IPS-20b (cell line): ENCODE measurements around the gene PPP2R2B.
A peak's percentile ranks its signal among the peaks of the same experiment; 100 is the strongest.

ENCODE experiments used
- H3K27ac ChIP-seq: one replicate; pipeline ENCODE4 v1.5.1; 2013; ENCODE audit warnings: low read length
- H3K27me3 ChIP-seq: 2 replicates; pipeline ENCODE4 v1.6.1; 2013; ENCODE audit warnings: mild to moderate bottlenecking, low read length, inconsistent platforms; ENCODE audit not compliant: insufficient read depth
- H3K36me3 ChIP-seq: 2 replicates; pipeline ENCODE4 v1.6.1; 2013; ENCODE audit warnings: low read depth, mild to moderate bottlenecking, inconsistent platforms, low read length, moderate library complexity; ENCODE audit not compliant: insufficient read depth
- H3K4me1 ChIP-seq: 2 replicates; pipeline ENCODE4 v1.6.1; 2013; ENCODE audit warnings: mild to moderate bottlenecking, control low read depth, inconsistent platforms, low read length, moderate library complexity; ENCODE audit not compliant: insufficient read depth
- H3K4me3 ChIP-seq: 2 replicates; pipeline ENCODE4 v1.5.1; 2013; ENCODE audit warnings: mild to moderate bottlenecking, low read length, inconsistent platforms
- H3K9ac ChIP-seq: 2 replicates; pipeline ENCODE4 v1.6.1; 2013; ENCODE audit warnings: low read depth, mild to moderate bottlenecking, inconsistent platforms, low read length, moderate library complexity
- H3K9me3 ChIP-seq: 2 replicates; pipeline ENCODE4 v1.6.1; 2013; ENCODE audit warnings: mild to moderate bottlenecking, low read depth, low read length, inconsistent platforms; ENCODE audit not compliant: insufficient read depth

Gene PPP2R2B

DNA sequence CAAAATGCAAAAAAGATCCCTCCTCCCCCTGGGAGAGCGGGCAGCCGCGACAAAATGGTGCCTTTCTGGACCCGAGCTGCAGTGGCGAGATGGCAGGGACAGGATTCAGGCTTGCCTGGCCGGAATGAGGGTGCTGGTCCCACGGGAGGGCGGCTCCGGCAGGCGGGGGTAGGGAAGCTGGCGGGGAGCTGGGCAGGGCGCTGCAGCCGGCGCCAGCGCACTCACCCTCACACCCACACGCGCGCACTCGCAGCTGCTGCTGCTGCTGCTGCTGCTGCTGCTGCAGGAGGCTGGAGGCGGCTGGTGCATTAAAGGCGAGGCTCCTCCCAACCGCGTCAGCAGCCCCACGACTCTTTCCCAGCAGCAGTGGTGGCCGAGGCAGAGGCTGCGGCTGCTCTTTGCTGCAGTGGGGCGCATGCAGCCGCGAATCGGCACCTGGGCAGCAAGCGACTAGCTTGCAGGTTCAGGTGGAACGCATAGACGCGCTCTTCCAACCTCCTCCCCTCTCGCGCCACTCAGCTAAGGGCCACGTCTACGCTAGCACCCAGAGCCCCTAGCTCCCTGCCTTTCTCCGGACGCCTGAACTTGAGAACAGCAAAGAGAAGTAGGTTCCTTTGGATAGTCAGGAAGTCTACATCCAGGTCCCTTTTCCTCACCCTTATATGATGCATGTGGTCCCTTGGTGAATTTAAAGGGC lies at the start of gene PPP2R2B:
Gene PPP2R2B, minus strand, starts transcription at position 282 of the 697 bp plus-strand sequence.
- peak within 1 kb of the TSS; percentile 88 for H3K4me3 ChIP-seq
- H3K9ac ChIP-seq: peak within 1 kb of the TSS; percentile 56; the same call in 1 of the 2 replicates
- H3K4me1 ChIP-seq: peaks cover 39% of the 10 kb centered on the region
- H3K9me3 ChIP-seq: no peaks in the 10 kb centered on the region
- no peak within 1 kb of the TSS for H3K27ac ChIP-seq
- no peaks in the 10 kb centered on the region for H3K36me3 ChIP-seq
- peaks cover 47% of the 10 kb centered on the region for H3K27me3 ChIP-seq

GRCh38 chr5:146924132-146924531 lies 45.6 kb upstream of the PPP2R2B start:
- Histone ChIP-seq H3K4me3 (no peak overlapping the region), H3K9ac (no peak overlapping the region), H3K4me1 (peaks cover 2% of the 10 kb centered on the region; the same call in 1 of the 2 replicates), H3K27me3 (no peaks in the 10 kb centered on the region), H3K9me3 (no peaks in the 10 kb centered on the region), H3K27ac (no peak overlapping the region), H3K36me3 (no peaks in the 10 kb centered on the region)

DNA sequence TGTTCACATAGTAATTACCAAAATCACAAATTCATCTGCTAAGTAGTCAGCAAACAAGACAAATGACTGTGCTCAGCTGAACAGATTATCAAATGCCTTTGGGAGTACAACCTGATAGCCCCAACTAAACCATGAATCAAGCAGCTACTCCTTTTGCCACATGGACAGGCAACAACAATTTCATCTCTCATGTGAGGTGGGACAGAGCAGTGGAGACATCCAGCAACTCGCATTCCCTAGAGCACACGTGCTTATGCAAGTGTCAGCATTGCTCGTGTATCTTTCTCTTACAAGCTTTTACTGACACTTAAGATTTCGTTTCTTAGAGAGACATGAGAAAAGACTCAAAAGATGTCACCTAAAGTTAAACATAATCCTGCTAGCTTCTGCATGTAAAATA lies 42.7 kb upstream of the PPP2R2B start:
- Histone ChIP-seq H3K36me3 (no peaks in the 10 kb centered on the region), H3K4me1 (peaks cover 13% of the 10 kb centered on the region; the same call in 1 of the 2 replicates), H3K9me3 (no peaks in the 10 kb centered on the region), H3K27me3 (no peaks in the 10 kb centered on the region), H3K4me3 (no peak overlapping the region), H3K27ac (no peak overlapping the region), H3K9ac (no peak overlapping the region)

- H3K9ac ChIP-seq: no peak overlapping the region
- H3K36me3 ChIP-seq: no peaks in the 10 kb centered on the region
- H3K27ac ChIP-seq: no peak overlapping the region
- no peaks in the 10 kb centered on the region for H3K27me3 ChIP-seq
- no peaks in the 10 kb centered on the region for H3K9me3 ChIP-seq
- H3K4me3 ChIP-seq: no peak overlapping the region
- peaks cover 13% of the 10 kb centered on the region; the same call in 1 of the 2 replicates for H3K4me1 ChIP-seq
Observed at GRCh38 chr5:146920351-146920881, 41.9 kb upstream of the PPP2R2B start.

DNA sequence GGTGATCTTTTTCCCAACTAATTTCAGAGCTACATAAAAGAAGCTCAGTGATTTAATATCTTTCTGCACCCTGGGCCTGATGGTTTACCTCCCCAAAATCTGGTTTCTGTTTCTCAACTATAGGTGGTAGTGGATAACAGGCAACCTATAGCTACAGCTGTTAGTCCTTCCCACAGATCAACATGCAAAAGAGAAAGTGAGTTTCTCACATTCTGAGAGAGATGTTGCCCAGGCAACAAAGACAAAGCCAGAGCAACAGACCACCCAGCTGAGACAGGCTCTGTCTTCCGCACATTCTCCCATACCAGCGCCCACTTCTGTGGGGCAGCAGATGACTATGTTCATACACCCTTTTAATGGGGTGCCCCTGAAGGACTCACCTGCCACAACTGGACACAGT lies 40.7 kb upstream of the PPP2R2B start:
- Histone ChIP-seq H3K27ac (no peak overlapping the region), H3K4me1 (peaks cover 13% of the 10 kb centered on the region; the same call in 1 of the 2 replicates), H3K9ac (no peak overlapping the region), H3K27me3 (no peaks in the 10 kb centered on the region), H3K9me3 (no peaks in the 10 kb centered on the region), H3K36me3 (no peaks in the 10 kb centered on the region), H3K4me3 (no peak overlapping the region)

DNA sequence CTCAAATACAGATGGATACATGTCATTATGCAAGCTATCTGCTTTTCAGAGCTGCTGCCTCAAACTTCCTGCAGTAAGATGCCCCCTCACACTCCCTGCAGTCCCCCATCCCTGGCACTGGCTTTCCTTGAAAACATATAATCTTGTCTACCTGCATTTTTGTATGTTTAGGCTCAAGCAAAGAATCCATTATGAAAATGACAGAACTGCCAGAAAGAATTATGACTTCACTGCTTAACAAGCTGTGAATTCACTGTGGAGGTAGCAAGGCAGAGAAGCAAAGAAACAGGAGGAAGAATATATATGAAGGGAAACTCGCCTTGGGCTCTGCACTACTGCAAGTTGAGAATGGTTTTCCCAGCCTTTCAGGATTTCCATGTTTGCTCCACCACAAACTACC lies 39.4 kb upstream of the PPP2R2B start:
- H3K27ac ChIP-seq: no peak overlapping the region
- H3K36me3 ChIP-seq: no peaks in the 10 kb centered on the region
- peaks cover 13% of the 10 kb centered on the region; the same call in 1 of the 2 replicates for H3K4me1 ChIP-seq
- no peak overlapping the region for H3K4me3 ChIP-seq
- H3K9ac ChIP-seq: no peak overlapping the region
- H3K9me3 ChIP-seq: no peaks in the 10 kb centered on the region
- H3K27me3 ChIP-seq: no peaks in the 10 kb centered on the region

- no peaks in the 10 kb centered on the region for H3K27me3 ChIP-seq
- no peaks in the 10 kb centered on the region for H3K9me3 ChIP-seq
- H3K27ac ChIP-seq: no peak overlapping the region
- no peak overlapping the region for H3K9ac ChIP-seq
- peaks cover 2% of the 10 kb centered on the region; the same call in 1 of the 2 replicates for H3K4me1 ChIP-seq
- no peaks in the 10 kb centered on the region for H3K36me3 ChIP-seq
- no peak overlapping the region for H3K4me3 ChIP-seq
Observed at GRCh38 chr5:146912874-146913273, 34.3 kb upstream of the PPP2R2B start.

DNA sequence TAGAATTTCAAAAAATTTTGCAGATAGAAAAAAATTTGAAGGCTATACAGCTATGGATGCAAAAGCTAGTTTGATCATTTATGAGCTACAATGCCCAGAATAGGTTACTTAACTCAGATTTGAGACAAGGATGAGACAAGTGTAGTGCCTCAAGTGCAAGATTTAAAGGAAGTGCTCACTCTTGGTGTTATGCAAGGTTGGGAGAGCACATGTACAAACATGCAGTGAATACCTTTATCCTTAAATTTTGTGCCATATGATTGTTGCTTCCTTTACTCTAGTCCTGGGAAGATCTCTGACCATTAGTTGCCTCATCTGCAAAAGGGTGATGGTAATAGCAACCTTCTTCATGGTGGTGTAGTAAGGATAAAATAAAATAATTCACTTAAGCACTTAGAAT lies 31.7 kb upstream of the PPP2R2B start:
- H3K27ac ChIP-seq: no peak overlapping the region
- no peaks in the 10 kb centered on the region for H3K36me3 ChIP-seq
- H3K4me3 ChIP-seq: no peak overlapping the region
- H3K27me3 ChIP-seq: no peaks in the 10 kb centered on the region
- no peak overlapping the region for H3K9ac ChIP-seq
- H3K9me3 ChIP-seq: no peaks in the 10 kb centered on the region
- H3K4me1 ChIP-seq: no peaks in the 10 kb centered on the region

- Histone ChIP-seq H3K9me3 (no peaks in the 10 kb centered on the region), H3K27me3 (no peaks in the 10 kb centered on the region), H3K9ac (no peak overlapping the region), H3K36me3 (no peaks in the 10 kb centered on the region), H3K4me3 (no peak overlapping the region), H3K27ac (no peak overlapping the region), H3K4me1 (no peaks in the 10 kb centered on the region)
Observed at GRCh38 chr5:146909255-146910068, 30.9 kb upstream of the PPP2R2B start.

DNA sequence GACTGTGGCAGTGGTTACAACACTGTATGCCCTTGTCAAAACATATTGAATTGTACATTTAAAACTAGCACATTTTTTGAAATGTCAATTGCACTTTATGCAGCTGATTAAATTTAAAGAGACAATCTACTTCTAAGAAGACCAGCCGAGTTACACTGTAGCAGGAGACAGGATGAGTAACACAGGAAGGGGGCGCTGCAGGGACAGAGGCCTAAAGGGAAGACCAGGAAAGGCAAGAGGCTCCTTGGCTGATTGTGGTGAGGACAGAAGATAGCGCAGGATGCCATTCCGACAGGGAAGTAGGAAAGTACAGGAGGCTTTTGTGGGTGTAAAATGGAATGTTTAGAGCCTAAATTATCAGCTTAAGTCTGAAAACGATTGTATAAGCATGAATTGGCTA lies 28.2 kb upstream of the PPP2R2B start:
- no peak overlapping the region for H3K27ac ChIP-seq
- H3K36me3 ChIP-seq: no peaks in the 10 kb centered on the region
- no peaks in the 10 kb centered on the region for H3K9me3 ChIP-seq
- no peaks in the 10 kb centered on the region for H3K27me3 ChIP-seq
- H3K9ac ChIP-seq: no peak overlapping the region
- H3K4me3 ChIP-seq: no peak overlapping the region
- no peaks in the 10 kb centered on the region for H3K4me1 ChIP-seq

DNA sequence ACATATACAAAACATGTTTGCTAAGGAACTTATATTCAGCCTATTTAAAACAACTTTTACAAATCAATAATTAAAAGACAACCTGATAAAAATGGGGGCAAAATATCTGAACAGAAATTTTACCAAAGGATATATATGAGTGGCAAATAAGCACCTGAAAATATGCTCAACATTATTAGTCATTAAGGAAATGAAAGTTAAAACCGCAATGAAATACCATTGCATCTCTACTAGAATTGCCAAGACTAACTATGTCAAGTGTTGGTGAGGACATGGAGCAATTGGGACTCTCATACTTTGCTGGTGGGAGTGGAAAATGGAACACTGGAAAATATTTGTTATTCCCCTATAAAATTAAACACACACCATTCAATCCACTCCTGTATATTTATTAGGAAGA lies 26.3 kb upstream of the PPP2R2B start:
- no peaks in the 10 kb centered on the region for H3K4me1 ChIP-seq
- H3K4me3 ChIP-seq: no peak overlapping the region
- H3K27ac ChIP-seq: no peak overlapping the region
- no peaks in the 10 kb centered on the region for H3K36me3 ChIP-seq
- H3K9ac ChIP-seq: no peak overlapping the region
- no peaks in the 10 kb centered on the region for H3K9me3 ChIP-seq
- no peaks in the 10 kb centered on the region for H3K27me3 ChIP-seq

GRCh38 chr5:146903789-146904188 lies 25.2 kb upstream of the PPP2R2B start:
- no peaks in the 10 kb centered on the region for H3K4me1 ChIP-seq

More at GRCh38 chr5:146903789-146904188, 25.2 kb upstream of the PPP2R2B start:
- Histone ChIP-seq H3K9me3 (no peaks in the 10 kb centered on the region), H3K36me3 (no peaks in the 10 kb centered on the region), H3K4me3 (no peak overlapping the region), H3K27ac (no peak overlapping the region), H3K9ac (no peak overlapping the region), H3K27me3 (no peaks in the 10 kb centered on the region)
